Stimulated activated CD8-positive, alpha-beta memory T cell treated with anti-CD3 and anti-CD28 coated beads, Interleukin-12 subunit alpha, Interleukin-12 subunit beta, amount 100 ng/mL, for 1 hour (primary cell): ENCODE measurements around the gene BMP3.
"Not testable (repeated sequence)": the region's sequence is repeated elsewhere in the genome, so short reads cannot be mapped to it uniquely, and the experiment has no call there.

ENCODE experiments used
- DNase-seq: peaks from one replicate; pipeline ENCODE4 v3.0.0-alpha.2; 2020; ENCODE audit warnings: low read depth

The BMP3 gene

GRCh38 chr4:81030061-81030980 lies at the start of gene BMP3:
Gene BMP3 (plus strand): TSS chr4:81030708. CDS start chr4:81031285, 577 bp downstream.
- no peak for DNase-seq

- DNase-seq: no peak
These were observed 44.5 kb upstream of the BMP3 start for GRCh38 chr4:80986011-80986410.

- DNase-seq: no peak
These were observed 40.5 kb upstream of the BMP3 start for GRCh38 chr4:80989921-80990544.

- no peak for DNase-seq
These were observed 39.7 kb upstream of the BMP3 start for GRCh38 chr4:80990851-80991250.

- DNase-seq: no peak
These were observed 30.6 kb upstream of the BMP3 start for GRCh38 chr4:80999943-81000342.

- no peak for DNase-seq
These were observed 26.9 kb upstream of the BMP3 start for GRCh38 chr4:81003597-81004111.

- no peak for DNase-seq
These were observed 23.1 kb upstream of the BMP3 start for GRCh38 chr4:81007417-81007816.

- not testable (repeated sequence) for DNase-seq
These were observed 13.9 kb upstream of the BMP3 start for GRCh38 chr4:81016566-81016965.

- DNase-seq: no peak
These were observed 11.5 kb upstream of the BMP3 start for GRCh38 chr4:81019006-81019405.

GRCh38 chr4:81021142-81021944 lies 9.2 kb upstream of the BMP3 start:
- DNase-seq: no peak

- DNase-seq: no peak
These were observed 8.5 kb upstream of the BMP3 start for GRCh38 chr4:81021981-81022380.

GRCh38 chr4:81023484-81023883 lies 7.0 kb upstream of the BMP3 start:
- DNase-seq: no peak

GRCh38 chr4:81030981-81031791 lies 678 bp downstream of the BMP3 start:
- DNase-seq: no peak

GRCh38 chr4:81031796-81032551 lies 1.5 kb downstream of the BMP3 start:
- no peak for DNase-seq

- no peak for DNase-seq
These were observed 2.5 kb downstream of the BMP3 start for GRCh38 chr4:81032771-81033684.

GRCh38 chr4:81038636-81039350 lies 8.3 kb downstream of the BMP3 start:
- DNase-seq: no peak

GRCh38 chr4:81039351-81039972 lies 9.0 kb downstream of the BMP3 start:
- DNase-seq: no peak

GRCh38 chr4:81040012-81040659 lies 9.6 kb downstream of the BMP3 start:
- DNase-seq: no peak
